ENCODE data around the gene IL22RA2.
"Not testable (repeated sequence)": the region's sequence is repeated elsewhere in the genome, so short reads cannot be mapped to it uniquely, and the experiment has no call there.

Gene IL22RA2

GRCh38 chr6:137217801-137218472, 44.5 kb upstream of the IL22RA2 start:
- DNase-seq, result no peak
- no peak for TF ChIP-seq CTCF (IDR thresholded peaks at IDR 0.05; ENCODE audit: low read depth, low read length)
- Histone ChIP-seq H3K4me3 (ENCODE audit: low read depth, low read length) (peak overlapping the region; percentile 96), H3K9me3 (no peaks in the 10 kb centered on the region), H3K4me1 (no peaks in the 10 kb centered on the region), H3K36me3 (peaks cover 4% of the 10 kb centered on the region), H3K27me3 (no peaks in the 10 kb centered on the region)

GRCh38 chr6:137216875-137217553, 43.6 kb upstream of the IL22RA2 start:
- no peaks in the 10 kb centered on the region for H3K27me3 ChIP-seq
- no peak for TF ChIP-seq CTCF (IDR thresholded peaks at IDR 0.05; ENCODE audit: low read depth, low read length)
- peaks cover 4% of the 10 kb centered on the region for H3K36me3 ChIP-seq
- no peak for DNase-seq
- no peaks in the 10 kb centered on the region for H3K4me1 ChIP-seq
- no peak overlapping the region for H3K4me3 ChIP-seq (ENCODE audit: low read depth, low read length)
- no peaks in the 10 kb centered on the region for H3K9me3 ChIP-seq

GRCh38 chr6:137216106-137216505, 42.7 kb upstream of the IL22RA2 start:
- DNase-seq, result no peak
- H3K27me3 ChIP-seq, result no peaks in the 10 kb centered on the region
- H3K4me1 ChIP-seq, result no peaks in the 10 kb centered on the region
- H3K9me3 ChIP-seq, result no peaks in the 10 kb centered on the region
- H3K4me3 ChIP-seq (ENCODE audit: low read depth, low read length), result no peak overlapping the region
- peaks cover 4% of the 10 kb centered on the region for H3K36me3 ChIP-seq
- no peak for TF ChIP-seq CTCF (IDR thresholded peaks at IDR 0.05; ENCODE audit: low read depth, low read length)

- H3K9me3 ChIP-seq; H3K4me1 ChIP-seq; DNase-seq; H3K27me3 ChIP-seq; H3K4me3 ChIP-seq (ENCODE audit: low read depth, low read length); H3K36me3 ChIP-seq: not testable (repeated sequence)
Observed at GRCh38 chr6:137215630-137216029, 42.2 kb upstream of the IL22RA2 start.

GRCh38 chr6:137214931-137215330, 41.5 kb upstream of the IL22RA2 start:
- Histone ChIP-seq H3K4me1 (no peaks in the 10 kb centered on the region), H3K27me3 (no peaks in the 10 kb centered on the region), H3K4me3 (ENCODE audit: low read depth, low read length) (no peak overlapping the region), H3K9me3 (no peaks in the 10 kb centered on the region), H3K36me3 (peaks cover 4% of the 10 kb centered on the region)
- no peak for TF ChIP-seq CTCF (IDR thresholded peaks at IDR 0.05; ENCODE audit: low read depth, low read length)
- DNase-seq, result no peak

- TF ChIP-seq CTCF (IDR thresholded peaks at IDR 0.05; ENCODE audit: low read depth, low read length), result no peak
- Histone ChIP-seq H3K36me3 (peaks cover 4% of the 10 kb centered on the region), H3K4me3 (ENCODE audit: low read depth, low read length) (no peak overlapping the region), H3K4me1 (no peaks in the 10 kb centered on the region), H3K27me3 (no peaks in the 10 kb centered on the region), H3K9me3 (no peaks in the 10 kb centered on the region)
- no peak for DNase-seq
Observed at GRCh38 chr6:137213813-137214212, 40.4 kb upstream of the IL22RA2 start.

Data from BE2C (cell line).